BJ (cell line): ENCODE measurements around the gene CDKN2D. TPM values are rescaled to one million over a fixed set of nuclear protein-coding genes. Genes with fewer than 3 reads are reported as not detected.
"Not testable (repeated sequence)": the region's sequence is repeated elsewhere in the genome, so short reads cannot be mapped to it uniquely, and the experiment has no call there.

ENCODE experiments used
- CTCF ChIA-PET: fragments of 350-600 bp; formaldehyde crosslinking; extraction: SDS; loops from one replicate; lab custom pipeline; 2021; ENCODE audit warnings: antibody characterized with exemption, inconsistent platforms; lab: Yijun Ruan, JAX
- POLR2A ChIA-PET: fragments of 300-600 bp; sonication (Branson Sonifier 250); formaldehyde crosslinking; extraction: SDS; loops from one replicate; lab custom pipeline; 2021; ENCODE audit warnings: antibody characterized with exemption; lab: Charles Lee
- DNase-seq: peaks from one replicate; pipeline ENCODE4 v3.0.0-alpha.2; 2011; ENCODE audit warnings: low read depth
- H3K27me3 ChIP-seq: 2 replicates; pipeline ENCODE4 v1.6.0; 2011; ENCODE audit warnings: low read length; ENCODE audit not compliant: control insufficient read depth, insufficient read depth
- H3K36me3 ChIP-seq: 2 replicates; pipeline ENCODE4 v1.5.1; 2011; ENCODE audit warnings: low read length; ENCODE audit not compliant: control insufficient read depth, insufficient read depth
- H3K4me3 ChIP-seq: 2 replicates; pipeline ENCODE4 v1.5.1; 2011; ENCODE audit warnings: low read depth, mild to moderate bottlenecking, control low read depth, low read length
- polyA plus RNA-seq: library from polyadenylated mRNA; depleted of rRNA; stranded (reverse); fragments of >200 nt; gene quantifications from 2 replicates; pipeline ENCODE4 v1.2.3, GENCODE V29; 2011
- TF ChIP-seq, protein P1 (sequence below): IDR thresholded peaks from 2 replicates; pipeline ENCODE4 v1.5.1; 2011; ENCODE audit warnings: low read depth, mild to moderate bottlenecking, control low read depth, inconsistent platforms, low read length, moderate library complexity; ENCODE audit not compliant: insufficient read depth

The CDKN2D gene
- polyA plus RNA-seq, 1 experiment: 15.5 TPM

DNA sequence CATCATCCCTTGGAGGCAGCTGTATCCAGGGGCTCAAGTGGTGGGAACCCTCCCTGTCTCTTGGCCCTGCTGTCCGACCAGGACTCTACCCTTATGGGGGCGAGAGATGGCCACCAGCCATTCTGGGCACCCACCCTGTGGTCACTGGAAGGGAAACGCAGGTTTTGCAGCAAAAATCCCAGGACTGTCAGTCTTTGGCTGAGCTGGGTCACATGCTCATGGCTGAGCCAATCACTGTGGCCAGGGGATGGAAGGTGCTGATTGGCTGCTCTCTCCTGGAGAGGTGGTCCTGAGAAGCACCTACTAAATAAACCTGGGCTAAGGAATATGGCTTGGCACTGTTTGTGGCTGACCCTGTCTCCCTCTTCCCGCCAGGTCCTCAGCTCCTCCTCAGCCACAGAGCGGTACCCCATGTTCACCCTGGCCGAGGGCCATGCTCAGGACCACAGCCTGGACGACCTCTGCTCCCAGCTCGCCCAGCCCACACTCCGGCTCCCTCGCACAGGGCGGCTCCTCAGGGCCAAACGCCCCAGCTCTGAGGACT is 16.2 kb downstream of the CDKN2D start:
- TF ChIP-seq, protein P1, sequence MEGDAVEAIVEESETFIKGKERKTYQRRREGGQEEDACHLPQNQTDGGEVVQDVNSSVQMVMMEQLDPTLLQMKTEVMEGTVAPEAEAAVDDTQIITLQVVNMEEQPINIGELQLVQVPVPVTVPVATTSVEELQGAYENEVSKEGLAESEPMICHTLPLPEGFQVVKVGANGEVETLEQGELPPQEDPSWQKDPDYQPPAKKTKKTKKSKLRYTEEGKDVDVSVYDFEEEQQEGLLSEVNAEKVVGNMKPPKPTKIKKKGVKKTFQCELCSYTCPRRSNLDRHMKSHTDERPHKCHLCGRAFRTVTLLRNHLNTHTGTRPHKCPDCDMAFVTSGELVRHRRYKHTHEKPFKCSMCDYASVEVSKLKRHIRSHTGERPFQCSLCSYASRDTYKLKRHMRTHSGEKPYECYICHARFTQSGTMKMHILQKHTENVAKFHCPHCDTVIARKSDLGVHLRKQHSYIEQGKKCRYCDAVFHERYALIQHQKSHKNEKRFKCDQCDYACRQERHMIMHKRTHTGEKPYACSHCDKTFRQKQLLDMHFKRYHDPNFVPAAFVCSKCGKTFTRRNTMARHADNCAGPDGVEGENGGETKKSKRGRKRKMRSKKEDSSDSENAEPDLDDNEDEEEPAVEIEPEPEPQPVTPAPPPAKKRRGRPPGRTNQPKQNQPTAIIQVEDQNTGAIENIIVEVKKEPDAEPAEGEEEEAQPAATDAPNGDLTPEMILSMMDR: no peak
- ChIA-PET POLR2A (no interaction called here), CTCF (interaction anchor here (0.5 to 2.5 kb wide), 7 partner anchors 9 to 312 kb away, joined by 3 to 15 read pairs (median 5); partner anchors contain the start of gene ATG4D)
- DNase-seq: no peak
- H3K27me3 ChIP-seq: no peaks in the 10 kb centered on the region
- H3K4me3 ChIP-seq: no peak overlapping the region
- peaks cover 38% of the 10 kb centered on the region for H3K36me3 ChIP-seq

DNA sequence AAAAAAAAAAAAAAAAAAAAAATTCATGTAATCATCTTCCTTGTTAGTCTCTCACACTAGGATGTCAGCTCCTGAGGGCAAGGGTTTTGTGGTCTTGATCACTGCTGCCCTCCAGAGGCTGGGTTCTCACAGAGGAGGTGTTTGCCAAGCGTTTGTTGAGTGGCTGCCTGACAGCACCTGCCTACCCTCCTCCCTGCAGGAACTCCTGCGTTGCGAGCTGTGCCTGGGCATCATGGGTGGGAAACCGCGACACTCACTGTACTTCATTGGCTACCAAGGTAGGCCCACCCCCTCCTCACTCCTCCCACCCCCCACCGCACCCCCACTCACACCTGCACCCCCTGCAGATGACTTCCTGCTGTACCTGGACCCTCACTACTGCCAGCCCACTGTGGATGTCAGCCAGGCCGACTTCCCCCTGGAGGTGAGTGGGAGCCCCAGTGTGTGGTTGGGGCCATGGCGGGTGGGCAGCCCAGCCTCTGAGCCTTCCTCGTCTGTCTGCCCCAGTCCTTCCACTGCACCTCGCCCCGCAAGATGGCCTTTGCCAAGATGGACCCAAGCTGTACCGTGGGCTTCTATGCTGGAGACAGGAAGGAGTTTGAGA is 17.0 kb downstream of the CDKN2D start:
- ChIA-PET CTCF (interaction anchor here (0.6 to 2.5 kb wide), 8 partner anchors 9 to 314 kb away, joined by 3 to 15 read pairs (median 5); partner anchors contain the start of gene ATG4D), POLR2A (no interaction called here)
- no peak for DNase-seq
- no peak overlapping the region for H3K4me3 ChIP-seq
- TF ChIP-seq, protein P1: 0 out of 2 replicates have a peak, but pooled peaks have one; percentile 26
- H3K36me3 ChIP-seq: peaks cover 40% of the 10 kb centered on the region
- H3K27me3 ChIP-seq: no peaks in the 10 kb centered on the region

DNA sequence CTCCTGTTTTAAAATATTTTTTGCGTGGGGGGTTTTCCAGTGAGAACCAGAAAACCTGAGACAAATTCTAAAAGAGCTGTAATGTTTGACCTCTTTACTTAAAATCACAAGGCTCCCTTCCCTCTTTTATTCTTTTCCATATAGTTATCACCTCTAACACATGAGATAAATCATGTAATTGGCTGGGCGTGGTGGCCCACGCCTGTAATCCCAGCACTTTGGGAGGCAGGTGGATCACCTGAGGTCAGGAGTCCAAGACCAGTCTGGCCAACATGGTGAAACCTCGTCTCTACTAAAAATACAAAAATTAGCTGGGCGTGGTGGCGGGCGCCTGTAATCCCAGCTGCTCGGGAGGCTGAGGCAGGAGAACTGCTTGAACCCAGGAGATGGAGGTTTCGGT is 17.8 kb downstream of the CDKN2D start:
- H3K4me3 ChIP-seq, POLR2A ChIA-PET, H3K27me3 ChIP-seq, DNase-seq: not testable (repeated sequence)
- CTCF ChIA-PET: interaction anchor here (0.6 to 2.2 kb wide), 4 partner anchors 21 to 315 kb away, joined by 3 to 10 read pairs (median 5); no protein-coding TSS in a partner anchor
- peaks cover 41% of the 10 kb centered on the region for H3K36me3 ChIP-seq

DNA sequence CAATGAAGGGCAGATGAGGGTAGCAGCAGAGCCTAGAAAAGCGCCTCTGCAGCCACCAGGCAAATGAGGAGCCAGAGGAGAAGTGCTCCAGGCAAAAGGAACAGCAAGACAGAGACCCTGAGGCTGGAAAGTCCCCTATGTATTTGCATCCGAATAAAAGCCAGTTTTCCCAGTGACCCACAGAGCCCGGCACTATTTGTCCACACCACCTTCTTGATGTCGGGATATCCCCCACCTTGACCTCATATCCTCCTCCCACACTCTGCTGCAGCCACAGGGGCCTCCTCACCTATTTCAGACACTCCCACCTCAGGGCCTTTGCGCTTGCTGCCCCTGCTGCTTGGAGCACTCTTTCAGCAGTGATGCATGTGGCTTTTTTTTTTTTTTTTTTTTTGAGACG is 18.4 kb downstream of the CDKN2D start:
- no peak for DNase-seq
- POLR2A ChIA-PET: no interaction called here
- CTCF ChIA-PET: interaction anchor here (2.2 kb wide), 1 partner anchor 67 kb away, joined by 5 read pairs; no protein-coding TSS in a partner anchor
- Histone ChIP-seq H3K36me3 (peaks cover 36% of the 10 kb centered on the region), H3K4me3 (no peak overlapping the region), H3K27me3 (no peaks in the 10 kb centered on the region)
- TF ChIP-seq, protein P1: no peak

DNA sequence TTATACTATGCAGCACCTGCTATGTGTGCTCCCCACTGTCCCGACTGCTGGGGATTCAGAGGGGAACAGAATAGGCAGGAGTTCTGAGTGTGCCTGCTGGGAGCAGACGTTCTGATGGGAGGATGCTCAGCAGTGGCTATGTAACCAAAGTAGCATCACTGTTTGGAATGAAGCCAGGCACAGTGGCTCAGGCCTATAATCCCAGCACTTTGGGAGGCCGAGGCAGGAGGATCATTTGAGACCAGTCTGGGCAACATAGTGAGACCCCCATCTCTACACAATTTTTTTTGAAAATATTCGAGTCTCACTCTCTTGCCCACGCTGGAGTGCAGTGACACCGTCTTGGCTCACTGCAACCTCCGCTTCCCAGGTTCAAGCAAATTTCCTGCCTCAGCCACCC is 19.0 kb downstream of the CDKN2D start:
- H3K27me3 ChIP-seq: no peaks in the 10 kb centered on the region
- ChIA-PET POLR2A (interaction anchor here (0.7 kb wide), 1 partner anchor 14 kb away, joined by 13 read pairs; no protein-coding TSS in a partner anchor), CTCF (interaction anchor here (2.2 kb wide), 1 partner anchor 66 kb away, joined by 5 read pairs; no protein-coding TSS in a partner anchor)
- TF ChIP-seq, protein P1: no peak
- H3K36me3 ChIP-seq: peaks cover 33% of the 10 kb centered on the region
- H3K4me3 ChIP-seq: no peak overlapping the region
- DNase-seq: no peak
